ENCODE data around the gene ANKRD63.

DNA sequence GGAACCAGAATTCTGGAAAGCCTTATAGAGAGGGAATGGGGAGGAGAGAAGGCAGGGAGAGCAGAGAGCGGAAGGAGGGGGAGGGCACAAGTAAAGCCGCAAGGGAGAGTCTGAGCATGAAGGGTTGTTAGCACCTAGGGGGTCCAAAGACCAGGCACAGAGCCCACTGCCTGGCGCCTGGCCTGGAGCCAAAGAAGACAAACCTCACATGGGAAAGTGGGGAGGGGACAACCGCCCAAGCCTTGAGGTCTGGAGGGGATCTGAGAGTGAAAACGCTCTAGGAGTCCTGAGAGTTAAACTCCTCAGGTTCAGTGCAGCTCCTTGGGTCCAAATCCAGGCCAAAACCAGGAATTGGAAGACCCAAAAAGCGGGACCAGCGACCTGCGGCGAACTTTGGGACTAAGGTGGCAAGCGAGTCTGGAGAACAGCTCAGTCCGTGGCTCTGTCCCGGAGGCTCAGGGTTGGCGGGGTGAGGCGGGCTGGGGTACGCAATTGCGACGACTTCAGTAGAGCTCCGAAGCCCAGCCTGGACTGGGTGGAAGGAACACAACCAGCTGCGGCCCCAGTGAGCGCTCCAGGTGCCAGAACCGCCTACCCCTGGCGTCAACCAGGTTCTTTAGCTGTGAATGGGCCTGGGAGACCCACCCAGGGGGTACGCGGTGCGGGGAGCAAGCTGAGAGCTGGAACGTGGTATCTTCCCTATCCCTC, 39.8 kb upstream of the ANKRD63 start:
- TF ChIP-seq MAX (IDR thresholded peaks at IDR 0.05; ENCODE audit: low read depth) (no peak), POLR2AphosphoS5 (IDR thresholded peaks at IDR 0.05; ENCODE audit: low read depth, low read length) (no peak), ELF1 (IDR thresholded peaks at IDR 0.05) (no peak), PBX3 (IDR thresholded peaks at IDR 0.05) (no peak), EP300 (IDR thresholded peaks at IDR 0.05; ENCODE audit: borderline replicate concordance in 1 of 2, low read depth in 1 of 2, low read length in 1 of 2) (no peak)
- TF ChIP-seq, protein P1, sequence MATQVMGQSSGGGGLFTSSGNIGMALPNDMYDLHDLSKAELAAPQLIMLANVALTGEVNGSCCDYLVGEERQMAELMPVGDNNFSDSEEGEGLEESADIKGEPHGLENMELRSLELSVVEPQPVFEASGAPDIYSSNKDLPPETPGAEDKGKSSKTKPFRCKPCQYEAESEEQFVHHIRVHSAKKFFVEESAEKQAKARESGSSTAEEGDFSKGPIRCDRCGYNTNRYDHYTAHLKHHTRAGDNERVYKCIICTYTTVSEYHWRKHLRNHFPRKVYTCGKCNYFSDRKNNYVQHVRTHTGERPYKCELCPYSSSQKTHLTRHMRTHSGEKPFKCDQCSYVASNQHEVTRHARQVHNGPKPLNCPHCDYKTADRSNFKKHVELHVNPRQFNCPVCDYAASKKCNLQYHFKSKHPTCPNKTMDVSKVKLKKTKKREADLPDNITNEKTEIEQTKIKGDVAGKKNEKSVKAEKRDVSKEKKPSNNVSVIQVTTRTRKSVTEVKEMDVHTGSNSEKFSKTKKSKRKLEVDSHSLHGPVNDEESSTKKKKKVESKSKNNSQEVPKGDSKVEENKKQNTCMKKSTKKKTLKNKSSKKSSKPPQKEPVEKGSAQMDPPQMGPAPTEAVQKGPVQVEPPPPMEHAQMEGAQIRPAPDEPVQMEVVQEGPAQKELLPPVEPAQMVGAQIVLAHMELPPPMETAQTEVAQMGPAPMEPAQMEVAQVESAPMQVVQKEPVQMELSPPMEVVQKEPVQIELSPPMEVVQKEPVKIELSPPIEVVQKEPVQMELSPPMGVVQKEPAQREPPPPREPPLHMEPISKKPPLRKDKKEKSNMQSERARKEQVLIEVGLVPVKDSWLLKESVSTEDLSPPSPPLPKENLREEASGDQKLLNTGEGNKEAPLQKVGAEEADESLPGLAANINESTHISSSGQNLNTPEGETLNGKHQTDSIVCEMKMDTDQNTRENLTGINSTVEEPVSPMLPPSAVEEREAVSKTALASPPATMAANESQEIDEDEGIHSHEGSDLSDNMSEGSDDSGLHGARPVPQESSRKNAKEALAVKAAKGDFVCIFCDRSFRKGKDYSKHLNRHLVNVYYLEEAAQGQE (IDR thresholded peaks at IDR 0.05; ENCODE audit: low read depth, low read length): no peak
- TF ChIP-seq, protein P2, sequence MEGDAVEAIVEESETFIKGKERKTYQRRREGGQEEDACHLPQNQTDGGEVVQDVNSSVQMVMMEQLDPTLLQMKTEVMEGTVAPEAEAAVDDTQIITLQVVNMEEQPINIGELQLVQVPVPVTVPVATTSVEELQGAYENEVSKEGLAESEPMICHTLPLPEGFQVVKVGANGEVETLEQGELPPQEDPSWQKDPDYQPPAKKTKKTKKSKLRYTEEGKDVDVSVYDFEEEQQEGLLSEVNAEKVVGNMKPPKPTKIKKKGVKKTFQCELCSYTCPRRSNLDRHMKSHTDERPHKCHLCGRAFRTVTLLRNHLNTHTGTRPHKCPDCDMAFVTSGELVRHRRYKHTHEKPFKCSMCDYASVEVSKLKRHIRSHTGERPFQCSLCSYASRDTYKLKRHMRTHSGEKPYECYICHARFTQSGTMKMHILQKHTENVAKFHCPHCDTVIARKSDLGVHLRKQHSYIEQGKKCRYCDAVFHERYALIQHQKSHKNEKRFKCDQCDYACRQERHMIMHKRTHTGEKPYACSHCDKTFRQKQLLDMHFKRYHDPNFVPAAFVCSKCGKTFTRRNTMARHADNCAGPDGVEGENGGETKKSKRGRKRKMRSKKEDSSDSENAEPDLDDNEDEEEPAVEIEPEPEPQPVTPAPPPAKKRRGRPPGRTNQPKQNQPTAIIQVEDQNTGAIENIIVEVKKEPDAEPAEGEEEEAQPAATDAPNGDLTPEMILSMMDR (IDR thresholded peaks at IDR 0.05): no peak

Data from SK-N-SH (cell line).